Measurements from ENCODE around the gene ATP11A. TPM values are rescaled to one million over a fixed set of nuclear protein-coding genes. Genes with fewer than 3 reads are reported as not detected.

ATP11A gene
- total RNA-seq, 2 experiments from 2014 or later = 28.8 to 30.2 TPM

GRCh38 chr13:112670864-112671263 is 19.0 kb upstream of the ATP11A start:
- DNase-seq = no peak
- Mint-ChIP-seq H3K27ac (no peak overlapping the region), H3K4me3 (no peak overlapping the region), H3K36me3 (ENCODE audit: low read depth) (no peaks in the 10 kb centered on the region), H3K4me1 (ENCODE audit: low read depth) (peaks cover 14% of the 10 kb centered on the region), H3K9me3 (no peaks in the 10 kb centered on the region), H3K27me3 (peaks cover 5% of the 10 kb centered on the region)
- TF ChIP-seq, protein P1, sequence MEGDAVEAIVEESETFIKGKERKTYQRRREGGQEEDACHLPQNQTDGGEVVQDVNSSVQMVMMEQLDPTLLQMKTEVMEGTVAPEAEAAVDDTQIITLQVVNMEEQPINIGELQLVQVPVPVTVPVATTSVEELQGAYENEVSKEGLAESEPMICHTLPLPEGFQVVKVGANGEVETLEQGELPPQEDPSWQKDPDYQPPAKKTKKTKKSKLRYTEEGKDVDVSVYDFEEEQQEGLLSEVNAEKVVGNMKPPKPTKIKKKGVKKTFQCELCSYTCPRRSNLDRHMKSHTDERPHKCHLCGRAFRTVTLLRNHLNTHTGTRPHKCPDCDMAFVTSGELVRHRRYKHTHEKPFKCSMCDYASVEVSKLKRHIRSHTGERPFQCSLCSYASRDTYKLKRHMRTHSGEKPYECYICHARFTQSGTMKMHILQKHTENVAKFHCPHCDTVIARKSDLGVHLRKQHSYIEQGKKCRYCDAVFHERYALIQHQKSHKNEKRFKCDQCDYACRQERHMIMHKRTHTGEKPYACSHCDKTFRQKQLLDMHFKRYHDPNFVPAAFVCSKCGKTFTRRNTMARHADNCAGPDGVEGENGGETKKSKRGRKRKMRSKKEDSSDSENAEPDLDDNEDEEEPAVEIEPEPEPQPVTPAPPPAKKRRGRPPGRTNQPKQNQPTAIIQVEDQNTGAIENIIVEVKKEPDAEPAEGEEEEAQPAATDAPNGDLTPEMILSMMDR (IDR thresholded peaks at IDR 0.05) = no peak
- intact Hi-C loops (cut with micrococcal nuclease) = no loop called here
- ChIA-PET CTCF (no interaction called here), POLR2A (no interaction called here)
- ATAC-seq = no peak

- intact Hi-C loops (cut with micrococcal nuclease) = no loop called here
- H3K27me3 Mint-ChIP-seq = peaks cover 5% of the 10 kb centered on the region
- TF ChIP-seq, protein P1 (IDR thresholded peaks at IDR 0.05) = no peak
- no peak overlapping the region for H3K27ac Mint-ChIP-seq
- DNase-seq (no peak), ATAC-seq (no peak)
- H3K9me3 Mint-ChIP-seq = no peaks in the 10 kb centered on the region
- ChIA-PET CTCF (no interaction called here), POLR2A (no interaction called here)
- H3K36me3 Mint-ChIP-seq (ENCODE audit: low read depth) = no peaks in the 10 kb centered on the region
- H3K4me1 Mint-ChIP-seq (ENCODE audit: low read depth) = peaks cover 14% of the 10 kb centered on the region
- no peak overlapping the region for H3K4me3 Mint-ChIP-seq
Observed at GRCh38 chr13:112671359-112671758, 18.5 kb upstream of the ATP11A start.

DNA sequence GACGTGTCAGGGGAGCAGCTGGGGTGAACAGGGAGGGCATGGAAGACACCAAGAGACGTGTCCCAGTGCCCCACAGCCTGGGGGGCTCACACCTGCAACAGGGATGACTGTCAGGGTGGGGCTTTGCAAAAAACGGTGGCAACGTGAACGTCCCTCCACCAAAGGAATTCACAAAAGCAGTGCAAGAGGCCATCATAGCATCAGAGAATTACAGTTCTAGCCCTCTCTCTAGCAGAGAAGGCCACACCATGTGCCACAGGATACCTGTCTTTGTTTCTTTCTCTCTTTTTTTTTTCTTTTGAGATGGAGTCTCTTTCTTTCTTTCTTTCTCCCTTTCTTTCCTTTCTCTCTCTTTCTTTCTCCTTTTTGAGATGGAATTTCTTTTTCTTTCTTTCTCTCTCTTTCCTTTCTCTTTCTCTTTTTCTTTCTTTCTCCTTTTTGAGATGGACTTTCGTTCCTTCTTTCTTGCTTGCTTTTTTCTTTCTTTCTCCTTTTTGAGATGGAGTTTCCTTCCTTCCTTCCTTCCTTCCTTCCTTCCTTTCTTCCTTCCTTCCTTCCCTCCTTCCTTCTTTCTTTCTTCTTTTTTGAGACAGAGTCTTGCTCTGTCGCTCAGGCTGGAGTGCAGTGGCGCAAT is 17.1 kb upstream of the ATP11A start:
- DNase-seq (no peak), ATAC-seq (no peak)
- ChIA-PET CTCF (no interaction called here), POLR2A (interaction anchor here (1.1 kb wide), 1 partner anchor 17 kb away, joined by 3 read pairs; the partner anchor contains the start of gene ATP11A)
- intact Hi-C loops (cut with micrococcal nuclease) = no loop called here
- H3K36me3 Mint-ChIP-seq (ENCODE audit: low read depth) = no peaks in the 10 kb centered on the region
- no peak overlapping the region for H3K4me3 Mint-ChIP-seq
- H3K27ac Mint-ChIP-seq = no peak overlapping the region
- peaks cover 5% of the 10 kb centered on the region for H3K27me3 Mint-ChIP-seq
- TF ChIP-seq, protein P1 (IDR thresholded peaks at IDR 0.05) = no peak
- peaks cover 14% of the 10 kb centered on the region for H3K4me1 Mint-ChIP-seq (ENCODE audit: low read depth)
- no peaks in the 10 kb centered on the region for H3K9me3 Mint-ChIP-seq

GRCh38 chr13:112674412-112675365 is 15.1 kb upstream of the ATP11A start:
- Mint-ChIP-seq H3K36me3 (ENCODE audit: low read depth) (no peaks in the 10 kb centered on the region), H3K4me3 (no peak overlapping the region), H3K9me3 (no peaks in the 10 kb centered on the region), H3K27ac (peak overlapping the region; percentile 59), H3K4me1 (ENCODE audit: low read depth) (peaks cover 14% of the 10 kb centered on the region), H3K27me3 (peaks cover 5% of the 10 kb centered on the region)
- POLR2A ChIA-PET = interaction anchor here (1.8 kb wide), 1 partner anchor 14 kb away, joined by 5 read pairs; no protein-coding TSS in a partner anchor
- ATAC-seq (peak; percentile 78), DNase-seq (no peak)
- TF ChIP-seq, protein P1 (IDR thresholded peaks at IDR 0.05) = no peak
- CTCF ChIA-PET = interaction anchor here (0.8 to 1.7 kb wide), 3 partner anchors 34 to 200 kb away, joined by 3 to 4 read pairs (median 3); no protein-coding TSS in a partner anchor
- intact Hi-C loops (cut with micrococcal nuclease) = no loop called here
